ENCODE measurements around the gene PPL.
"Not testable (repeated sequence)": the region's sequence is repeated elsewhere in the genome, so short reads cannot be mapped to it uniquely, and the experiment has no call there.

PPL gene

GRCh38 chr16:4972938-4973587, 36.1 kb upstream of the PPL start:
- H3K4me1 ChIP-seq (ENCODE audit: control insufficient read depth in 2 of 2, insufficient read depth in 2 of 2, low read length in 2 of 2): peaks cover 7 to 8% of the 10 kb centered on the region in 2 donors
- H3K4me3 ChIP-seq (ENCODE audit: low read length in 2 of 2): no peak overlapping the region
- no peaks in the 10 kb centered on the region for H3K36me3 ChIP-seq (ENCODE audit: control insufficient read depth in 2 of 2, insufficient read depth in 2 of 2, low read length in 2 of 2)
- H3K27me3 ChIP-seq (ENCODE audit: control insufficient read depth in 2 of 2, insufficient read depth in 2 of 2, low read length in 2 of 2): no peaks in the 10 kb centered on the region
- H3K27ac ChIP-seq (ENCODE audit: low read depth in 2 of 2, low read length in 2 of 2): no peak overlapping the region
- H3K9me3 ChIP-seq (ENCODE audit: control insufficient read depth in 2 of 2, low read length in 2 of 2): no peaks in the 10 kb centered on the region
- no peak overlapping the region for H3K9ac ChIP-seq (ENCODE audit: low read depth in 1 of 2, low read length in 2 of 2)

- H3K27me3 ChIP-seq (ENCODE audit: control insufficient read depth in 2 of 2, insufficient read depth in 2 of 2, low read length in 2 of 2): no peaks in the 10 kb centered on the region
- H3K9ac ChIP-seq (ENCODE audit: low read depth in 1 of 2, low read length in 2 of 2): no peak overlapping the region
- no peaks in the 10 kb centered on the region for H3K36me3 ChIP-seq (ENCODE audit: control insufficient read depth in 2 of 2, insufficient read depth in 2 of 2, low read length in 2 of 2)
- no peaks in the 10 kb centered on the region for H3K4me1 ChIP-seq (ENCODE audit: control insufficient read depth in 2 of 2, insufficient read depth in 2 of 2, low read length in 2 of 2)
- H3K27ac ChIP-seq (ENCODE audit: low read depth in 2 of 2, low read length in 2 of 2): no peak overlapping the region
- no peak overlapping the region for H3K4me3 ChIP-seq (ENCODE audit: low read length in 2 of 2)
- no peaks in the 10 kb centered on the region for H3K9me3 ChIP-seq (ENCODE audit: control insufficient read depth in 2 of 2, low read length in 2 of 2)
Measured at GRCh38 chr16:4970010-4970409, 33.1 kb upstream of the PPL start.

- H3K9me3 ChIP-seq (ENCODE audit: control insufficient read depth in 2 of 2, low read length in 2 of 2): no peaks in the 10 kb centered on the region
- no peaks in the 10 kb centered on the region for H3K36me3 ChIP-seq (ENCODE audit: control insufficient read depth in 2 of 2, insufficient read depth in 2 of 2, low read length in 2 of 2)
- no peaks in the 10 kb centered on the region for H3K27me3 ChIP-seq (ENCODE audit: control insufficient read depth in 2 of 2, insufficient read depth in 2 of 2, low read length in 2 of 2)
- H3K4me1 ChIP-seq (ENCODE audit: control insufficient read depth in 2 of 2, insufficient read depth in 2 of 2, low read length in 2 of 2): no peaks in the 10 kb centered on the region
- H3K9ac ChIP-seq (ENCODE audit: low read depth in 1 of 2, low read length in 2 of 2): no peak overlapping the region
- no peak overlapping the region for H3K27ac ChIP-seq (ENCODE audit: low read depth in 2 of 2, low read length in 2 of 2)
- H3K4me3 ChIP-seq (ENCODE audit: low read length in 2 of 2): no peak overlapping the region
Measured at GRCh38 chr16:4968879-4969483, 32.0 kb upstream of the PPL start.

GRCh38 chr16:4968278-4968677, 31.3 kb upstream of the PPL start:
- not testable (repeated sequence) for H3K27ac ChIP-seq (ENCODE audit: low read depth in 2 of 2, low read length in 2 of 2); H3K4me3 ChIP-seq (ENCODE audit: low read length in 2 of 2); H3K4me1 ChIP-seq (ENCODE audit: control insufficient read depth in 2 of 2, insufficient read depth in 2 of 2, low read length in 2 of 2); H3K9me3 ChIP-seq (ENCODE audit: control insufficient read depth in 2 of 2, low read length in 2 of 2); H3K9ac ChIP-seq (ENCODE audit: low read depth in 1 of 2, low read length in 2 of 2); H3K27me3 ChIP-seq (ENCODE audit: control insufficient read depth in 2 of 2, insufficient read depth in 2 of 2, low read length in 2 of 2); H3K36me3 ChIP-seq (ENCODE audit: control insufficient read depth in 2 of 2, insufficient read depth in 2 of 2, low read length in 2 of 2)

GRCh38 chr16:4966736-4967453, 29.9 kb upstream of the PPL start:
- Histone ChIP-seq H3K9me3 (ENCODE audit: control insufficient read depth in 2 of 2, low read length in 2 of 2) (no peaks in the 10 kb centered on the region), H3K4me3 (ENCODE audit: low read length in 2 of 2) (no peak overlapping the region), H3K4me1 (ENCODE audit: control insufficient read depth in 2 of 2, insufficient read depth in 2 of 2, low read length in 2 of 2) (no peaks in the 10 kb centered on the region), H3K27me3 (ENCODE audit: control insufficient read depth in 2 of 2, insufficient read depth in 2 of 2, low read length in 2 of 2) (no peaks in the 10 kb centered on the region), H3K27ac (ENCODE audit: low read depth in 2 of 2, low read length in 2 of 2) (no peak overlapping the region), H3K36me3 (ENCODE audit: control insufficient read depth in 2 of 2, insufficient read depth in 2 of 2, low read length in 2 of 2) (no peaks in the 10 kb centered on the region), H3K9ac (ENCODE audit: low read depth in 1 of 2, low read length in 2 of 2) (no peak overlapping the region)

GRCh38 chr16:4963527-4963926, 26.6 kb upstream of the PPL start:
- not testable (repeated sequence) for H3K4me3 ChIP-seq (ENCODE audit: low read length in 2 of 2); H3K9ac ChIP-seq (ENCODE audit: low read depth in 1 of 2, low read length in 2 of 2); H3K36me3 ChIP-seq (ENCODE audit: control insufficient read depth in 2 of 2, insufficient read depth in 2 of 2, low read length in 2 of 2); H3K9me3 ChIP-seq (ENCODE audit: control insufficient read depth in 2 of 2, low read length in 2 of 2); H3K27me3 ChIP-seq (ENCODE audit: control insufficient read depth in 2 of 2, insufficient read depth in 2 of 2, low read length in 2 of 2); H3K4me1 ChIP-seq (ENCODE audit: control insufficient read depth in 2 of 2, insufficient read depth in 2 of 2, low read length in 2 of 2); H3K27ac ChIP-seq (ENCODE audit: low read depth in 2 of 2, low read length in 2 of 2)

- Histone ChIP-seq H3K27me3 (ENCODE audit: control insufficient read depth in 2 of 2, insufficient read depth in 2 of 2, low read length in 2 of 2) (no peaks in the 10 kb centered on the region), H3K9me3 (ENCODE audit: control insufficient read depth in 2 of 2, low read length in 2 of 2) (no peaks in the 10 kb centered on the region), H3K9ac (ENCODE audit: low read depth in 1 of 2, low read length in 2 of 2) (no peak overlapping the region), H3K4me1 (ENCODE audit: control insufficient read depth in 2 of 2, insufficient read depth in 2 of 2, low read length in 2 of 2) (peaks cover 8% of the 10 kb centered on the region in 2 donors), H3K36me3 (ENCODE audit: control insufficient read depth in 2 of 2, insufficient read depth in 2 of 2, low read length in 2 of 2) (no peaks in the 10 kb centered on the region), H3K27ac (ENCODE audit: low read depth in 2 of 2, low read length in 2 of 2) (no peak overlapping the region), H3K4me3 (ENCODE audit: low read length in 2 of 2) (no peak overlapping the region)
Measured at GRCh38 chr16:4962716-4963115, 25.8 kb upstream of the PPL start.

GRCh38 chr16:4960579-4960978, 23.6 kb upstream of the PPL start:
- Histone ChIP-seq H3K36me3 (ENCODE audit: control insufficient read depth in 2 of 2, insufficient read depth in 2 of 2, low read length in 2 of 2) (no peaks in the 10 kb centered on the region), H3K9ac (ENCODE audit: low read depth in 1 of 2, low read length in 2 of 2) (no peak overlapping the region), H3K27me3 (ENCODE audit: control insufficient read depth in 2 of 2, insufficient read depth in 2 of 2, low read length in 2 of 2) (no peaks in the 10 kb centered on the region), H3K9me3 (ENCODE audit: control insufficient read depth in 2 of 2, low read length in 2 of 2) (no peaks in the 10 kb centered on the region), H3K4me1 (ENCODE audit: control insufficient read depth in 2 of 2, insufficient read depth in 2 of 2, low read length in 2 of 2) (peaks cover 16 to 19% of the 10 kb centered on the region in 2 donors), H3K27ac (ENCODE audit: low read depth in 2 of 2, low read length in 2 of 2) (no peak overlapping the region), H3K4me3 (ENCODE audit: low read length in 2 of 2) (no peak overlapping the region)

- Histone ChIP-seq H3K27ac (ENCODE audit: low read depth in 2 of 2, low read length in 2 of 2) (no peak overlapping the region), H3K9ac (ENCODE audit: low read depth in 1 of 2, low read length in 2 of 2) (peak overlapping the region in 1 of 2 donors; percentile 6), H3K4me3 (ENCODE audit: low read length in 2 of 2) (peak overlapping the region; percentile 20 to 77), H3K9me3 (ENCODE audit: control insufficient read depth in 2 of 2, low read length in 2 of 2) (no peaks in the 10 kb centered on the region), H3K4me1 (ENCODE audit: control insufficient read depth in 2 of 2, insufficient read depth in 2 of 2, low read length in 2 of 2) (peaks cover 16 to 19% of the 10 kb centered on the region in 2 donors), H3K27me3 (ENCODE audit: control insufficient read depth in 2 of 2, insufficient read depth in 2 of 2, low read length in 2 of 2) (no peaks in the 10 kb centered on the region), H3K36me3 (ENCODE audit: control insufficient read depth in 2 of 2, insufficient read depth in 2 of 2, low read length in 2 of 2) (peaks cover 0 to 3% of the 10 kb centered on the region in 2 donors)
Measured at GRCh38 chr16:4958510-4959438, 21.8 kb upstream of the PPL start.

Measured in mucosa of rectum (tissue), 2 donors.